GM12801 (cell line): Measurements from ENCODE around the gene LIPC.

ENCODE experiments used
- TF ChIP-seq, protein P1 (sequence below): IDR thresholded peaks from one replicate; pipeline ENCODE4 v1.5.1; 2011; ENCODE audit warnings: control low read depth; ENCODE audit not compliant: insufficient read length; ENCODE audit errors: extremely low read depth

Gene LIPC

DNA sequence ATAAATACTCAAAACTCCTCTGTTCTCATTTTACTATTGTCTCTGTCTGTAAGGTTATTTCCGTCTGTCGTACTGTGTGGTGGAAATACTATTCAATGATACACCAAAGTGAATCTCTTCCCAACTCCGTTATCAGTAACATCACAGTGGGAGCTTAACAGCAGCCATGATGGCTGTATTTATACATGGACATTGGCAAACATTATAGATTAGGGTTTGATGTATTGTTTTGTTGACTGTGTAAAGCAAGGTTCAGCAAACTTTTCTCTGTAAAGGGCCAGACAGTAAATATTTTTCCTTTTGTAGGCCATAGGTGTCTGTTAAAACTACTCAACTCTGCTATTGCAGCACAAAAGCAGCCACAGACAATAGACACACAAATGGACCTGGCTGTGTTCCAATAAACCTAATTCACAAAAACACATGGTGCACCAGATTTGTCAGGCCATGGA, 23.2 kb downstream of the LIPC start:
- TF ChIP-seq, protein P1, sequence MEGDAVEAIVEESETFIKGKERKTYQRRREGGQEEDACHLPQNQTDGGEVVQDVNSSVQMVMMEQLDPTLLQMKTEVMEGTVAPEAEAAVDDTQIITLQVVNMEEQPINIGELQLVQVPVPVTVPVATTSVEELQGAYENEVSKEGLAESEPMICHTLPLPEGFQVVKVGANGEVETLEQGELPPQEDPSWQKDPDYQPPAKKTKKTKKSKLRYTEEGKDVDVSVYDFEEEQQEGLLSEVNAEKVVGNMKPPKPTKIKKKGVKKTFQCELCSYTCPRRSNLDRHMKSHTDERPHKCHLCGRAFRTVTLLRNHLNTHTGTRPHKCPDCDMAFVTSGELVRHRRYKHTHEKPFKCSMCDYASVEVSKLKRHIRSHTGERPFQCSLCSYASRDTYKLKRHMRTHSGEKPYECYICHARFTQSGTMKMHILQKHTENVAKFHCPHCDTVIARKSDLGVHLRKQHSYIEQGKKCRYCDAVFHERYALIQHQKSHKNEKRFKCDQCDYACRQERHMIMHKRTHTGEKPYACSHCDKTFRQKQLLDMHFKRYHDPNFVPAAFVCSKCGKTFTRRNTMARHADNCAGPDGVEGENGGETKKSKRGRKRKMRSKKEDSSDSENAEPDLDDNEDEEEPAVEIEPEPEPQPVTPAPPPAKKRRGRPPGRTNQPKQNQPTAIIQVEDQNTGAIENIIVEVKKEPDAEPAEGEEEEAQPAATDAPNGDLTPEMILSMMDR = no peak

DNA sequence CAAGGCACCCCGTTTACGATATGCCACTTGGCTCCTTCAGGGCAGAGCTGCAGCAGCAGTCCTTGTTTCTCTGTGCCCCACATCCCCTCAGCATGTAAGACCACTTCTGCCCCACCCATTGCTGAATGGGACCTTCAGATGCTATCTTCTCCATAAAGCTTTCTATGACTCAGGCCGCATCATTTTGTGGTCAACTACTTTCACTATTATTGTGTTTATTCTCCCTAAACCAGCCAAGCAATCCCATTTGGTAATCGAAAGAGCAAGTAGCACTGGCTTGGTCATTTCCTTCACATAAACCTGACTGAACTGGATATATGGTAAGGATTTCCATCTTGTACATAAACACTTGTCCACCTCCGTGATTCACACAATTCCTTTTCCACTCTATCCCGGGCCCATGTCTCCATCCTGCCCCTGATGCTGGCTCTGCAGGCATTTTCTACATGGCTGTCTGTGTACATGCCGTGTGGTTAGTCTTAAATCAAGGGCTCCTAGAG, 25.7 kb downstream of the LIPC start:
- TF ChIP-seq, protein P1 = no peak

DNA sequence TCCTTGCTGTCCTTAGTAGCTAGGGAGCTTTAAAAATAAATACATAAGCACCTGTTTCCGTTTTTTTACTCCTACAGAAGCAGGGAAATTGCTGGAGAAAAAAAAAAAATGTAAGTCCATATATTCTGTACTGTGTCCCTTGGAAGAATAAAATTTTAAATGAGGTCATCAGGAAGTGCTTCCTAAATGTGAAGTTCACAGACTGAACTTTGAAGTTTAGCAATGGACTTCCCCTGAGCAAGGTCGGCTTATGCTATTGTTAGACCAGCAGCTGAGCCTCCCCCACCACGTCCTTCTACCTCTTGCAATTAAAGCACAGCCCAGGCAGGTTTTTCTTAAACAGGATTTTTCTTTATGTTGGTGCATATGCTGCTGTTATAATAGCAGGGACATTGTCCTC, 26.3 kb downstream of the LIPC start:
- TF ChIP-seq, protein P1 = no peak

DNA sequence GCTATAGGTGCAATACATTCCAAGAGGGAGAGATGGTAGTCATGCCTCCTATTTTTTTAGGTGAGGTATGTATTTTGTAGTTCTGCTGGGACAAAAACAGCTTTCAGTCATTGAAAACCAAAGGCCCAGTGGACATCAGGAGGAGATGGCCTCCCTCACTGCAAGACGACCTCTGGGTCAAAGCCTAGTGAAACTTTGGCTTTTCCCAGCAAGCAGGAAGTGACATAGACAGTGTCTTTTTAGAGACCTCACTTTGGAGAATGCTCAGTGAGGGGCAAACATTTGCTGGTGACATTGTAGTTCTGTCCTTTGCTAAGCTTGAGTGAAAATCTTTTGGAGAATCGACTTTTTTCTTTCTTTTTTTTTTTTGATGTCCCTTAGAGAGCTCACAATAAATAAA, 27.3 kb downstream of the LIPC start:
- TF ChIP-seq, protein P1 = no peak

DNA sequence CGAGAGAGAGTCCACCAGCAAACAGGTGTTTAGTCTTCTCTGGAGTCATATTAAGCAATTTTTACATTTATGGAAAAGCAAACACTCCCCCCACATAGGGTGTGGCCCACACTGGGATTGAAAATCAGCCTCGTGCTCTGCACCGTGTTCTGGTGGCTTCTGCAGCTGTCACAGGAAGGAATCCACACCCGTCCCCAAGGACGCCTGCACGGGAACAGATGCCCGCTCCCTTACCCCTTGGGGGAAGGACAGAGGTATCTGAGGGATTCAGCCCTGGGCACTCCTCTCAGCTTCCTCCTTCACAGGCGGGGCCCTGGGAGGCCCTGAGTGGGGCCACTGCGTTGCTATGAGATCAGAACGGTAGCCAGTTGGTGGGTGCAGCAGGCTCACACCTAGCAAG, 27.8 kb downstream of the LIPC start:
- TF ChIP-seq, protein P1 = no peak

DNA sequence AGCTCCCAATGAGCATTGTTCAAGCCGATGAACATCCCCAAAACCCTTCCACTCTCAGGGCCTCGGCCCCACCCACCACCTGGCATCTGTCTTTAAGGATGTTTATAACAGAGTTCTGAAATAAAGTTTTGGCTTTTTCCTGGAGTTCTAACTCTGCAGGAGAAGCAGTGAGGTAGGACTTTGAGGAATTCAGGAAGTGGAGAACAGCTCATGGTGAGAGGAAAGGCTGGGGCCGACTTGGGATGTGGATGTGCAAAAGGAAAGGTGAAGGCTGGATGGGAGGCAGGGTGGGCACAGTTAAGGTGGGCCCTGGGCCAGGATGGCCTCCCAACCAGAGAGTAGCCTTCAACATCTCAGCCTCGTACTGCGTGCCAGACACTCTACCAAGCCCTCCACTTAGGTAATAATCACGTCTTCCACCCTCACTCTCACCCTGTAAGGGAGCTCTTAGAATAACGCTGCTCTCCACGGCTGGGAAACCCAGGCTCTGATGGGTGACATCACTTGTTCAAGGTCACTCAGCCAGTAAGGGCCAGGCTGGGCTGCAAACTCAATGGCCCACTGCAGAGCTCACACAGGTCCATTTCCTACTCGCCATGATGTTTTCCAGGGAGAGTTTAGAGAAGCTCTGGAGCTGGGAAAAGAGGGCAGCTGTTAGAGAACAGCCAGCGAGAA, 28.5 kb downstream of the LIPC start:
- TF ChIP-seq, protein P1 = no peak

DNA sequence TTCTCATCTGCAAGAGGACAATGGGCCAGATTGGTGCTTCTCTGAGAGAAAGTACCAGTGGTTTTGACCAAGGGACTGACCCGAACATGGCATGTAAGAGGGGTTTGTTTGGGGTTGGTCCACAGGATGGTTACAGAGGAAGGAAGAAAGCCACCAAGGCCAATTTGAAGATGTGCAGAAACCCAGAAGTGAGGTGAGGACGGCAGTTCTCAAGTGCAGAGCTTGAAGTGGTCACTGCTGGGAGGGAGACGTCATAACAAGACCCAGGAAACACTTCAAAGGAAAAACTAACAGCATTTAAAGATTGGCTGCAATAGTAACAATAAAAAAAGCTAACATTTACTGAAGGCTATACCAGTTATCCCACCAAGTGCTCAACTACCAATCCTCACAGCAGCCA, 29.1 kb downstream of the LIPC start:
- TF ChIP-seq, protein P1 = no peak
